Pancreas (tissue), 10 donors: ENCODE measurements around the gene RAP1GAP2. TPM values are rescaled to one million over a fixed set of nuclear protein-coding genes. Genes with fewer than 3 reads are reported as not detected.
A peak's percentile ranks its signal among the peaks of the same experiment; 100 is the strongest.

ENCODE experiments used
- ATAC-seq, 4 donors: fragments of 200-7000 bp; cut with Tn5 transposase; one replicate each; pipeline versions ENCODE4 v1.8.0 to v1.9.1; 2020; ENCODE audit warnings: mild to moderate bottlenecking in 4 of 4, moderate library complexity in 4 of 4
- DNase-seq, 6 donors: peaks; one replicate each; pipeline ENCODE4 v3.0.0-alpha.2; 2020
- FAIRE-seq: peaks from 2 replicates; lab custom pipeline; 2012; peaks lifted over from hg19 to GRCh38; lab: Jason Lieb, UNC
- H3K27ac ChIP-seq, 4 donors: fragments of 200-600 bp; sonication (generic); 1 replicate in 3 of 4; 2 replicates in 1 of 4; pipeline versions ENCODE4 v1.5.0 to v1.8.0; 2020
- H3K27me3 ChIP-seq, 4 donors: fragments of 200-600 bp; one replicate each; pipeline ENCODE4 v1.8.0; 2021
- H3K36me3 ChIP-seq, 3 donors: fragments of 200-600 bp; sonication (generic) in 1 of 3; one replicate each; pipeline versions ENCODE4 v1.5.0 to v1.8.0; 2020 to 2021
- H3K4me1 ChIP-seq, 3 donors: fragments of 200-600 bp; one replicate each; pipeline ENCODE4 v1.8.0; 2021
- H3K4me3 ChIP-seq, 4 donors: fragments of 200-600 bp; sonication (generic) in 2 of 4; one replicate each; pipeline versions ENCODE4 v1.5.0 to v1.8.0; 2020 to 2021
- H3K9me3 ChIP-seq, 4 donors: fragments of 200-600 bp; one replicate each; pipeline ENCODE4 v1.8.0; 2021
- WGBS, 2 donors: extraction: QIAGEN DNeasy Blood & Tissue Kit; methylation state at CpG; one replicate each; pipeline ENCODE4 v1.1.7; 2013; 5-methylcytosine and 5-hydroxymethylcytosine counted together
- intact Hi-C, 3 donors: fragments of 100-400 bp; cut with DNase I; formaldehyde crosslinking; loops; one replicate each; pipeline versions ENCODE4 v1.11.1 to v1.14.2; 2022
- polyA plus RNA-seq, 2 donors: library from polyadenylated mRNA; stranded (reverse); fragments of 200-250 nt; gene quantifications; one replicate each; pipeline ENCODE4 v1.2.3, GENCODE V29; 2013
- total RNA-seq, 6 donors: library from RNA; stranded (reverse); fragmentation: NEBNext Ultra II Directional in 4 of 6; extraction: Animal tissue kit (Norgen Biotek cat#: 25700) in 4 of 6; gene quantifications; one replicate each; pipeline versions ENCODE4 v1.2.1 to v1.2.4, GENCODE V29; 2021 to 2023
- TF ChIP-seq, protein P1 (sequence below), 4 donors: fragments of 200-600 bp; sonication (generic) in 3 of 4; IDR thresholded peaks; one replicate each; pipeline versions ENCODE4 v1.5.0 to v1.8.0; 2021; ENCODE audit warnings: antibody characterized with exemption in 4 of 4
- donor health status: healthy with polysubstance abuse.
- donor health status: DM: no; HTN: no; CAD: no; lungs with moderate emphysema.
- donor health status: DM: no; HTN: no; CAD: no.
- donor health status: control.
- donor health status: control.
- donor health status: Bipolar disorder and iron deficiency.
- donor health status: DM: yes; HTN: yes; CAD: no.
- donor health status: DM: no; HTN: no; CAD: no.
- donor health status: DM: no; HTN: no; CAD: no.
- donor health status: DM: yes; HTN: yes; CAD: no.

The RAP1GAP2 gene
- total and polyA plus RNA-seq, 8 donors: 29.7 to 51.2 (median 43.0) TPM

DNA sequence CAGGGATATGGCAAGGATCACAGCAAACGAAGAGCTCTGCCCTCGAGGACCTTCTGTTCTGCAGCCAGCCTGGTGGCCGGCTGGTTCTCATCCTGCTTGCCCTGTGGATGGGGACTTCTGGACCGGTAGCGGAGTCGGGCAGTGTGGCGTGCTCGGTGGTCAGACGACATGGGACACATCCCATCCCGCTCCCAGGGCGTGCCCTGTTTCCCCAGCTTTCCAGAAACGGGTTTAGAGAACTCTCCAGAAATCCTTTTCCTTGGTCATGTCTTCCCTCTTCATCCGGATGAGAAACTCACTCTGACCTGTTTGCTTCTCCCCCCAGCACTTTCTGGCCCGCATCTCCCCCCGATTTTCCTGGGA is 151.3 kb downstream of the RAP1GAP2 start:
- peak in 2 of 6 donors; percentile 0 to 33 for DNase-seq
- Histone ChIP-seq H3K27me3 (no peaks in the 10 kb centered on the region), H3K4me1 (no peaks in the 10 kb centered on the region), H3K9me3 (no peaks in the 10 kb centered on the region), H3K4me3 (no peak overlapping the region), H3K36me3 (no peaks in the 10 kb centered on the region), H3K27ac (no peak overlapping the region)
- ATAC-seq: no peak
- TF ChIP-seq, protein P1, sequence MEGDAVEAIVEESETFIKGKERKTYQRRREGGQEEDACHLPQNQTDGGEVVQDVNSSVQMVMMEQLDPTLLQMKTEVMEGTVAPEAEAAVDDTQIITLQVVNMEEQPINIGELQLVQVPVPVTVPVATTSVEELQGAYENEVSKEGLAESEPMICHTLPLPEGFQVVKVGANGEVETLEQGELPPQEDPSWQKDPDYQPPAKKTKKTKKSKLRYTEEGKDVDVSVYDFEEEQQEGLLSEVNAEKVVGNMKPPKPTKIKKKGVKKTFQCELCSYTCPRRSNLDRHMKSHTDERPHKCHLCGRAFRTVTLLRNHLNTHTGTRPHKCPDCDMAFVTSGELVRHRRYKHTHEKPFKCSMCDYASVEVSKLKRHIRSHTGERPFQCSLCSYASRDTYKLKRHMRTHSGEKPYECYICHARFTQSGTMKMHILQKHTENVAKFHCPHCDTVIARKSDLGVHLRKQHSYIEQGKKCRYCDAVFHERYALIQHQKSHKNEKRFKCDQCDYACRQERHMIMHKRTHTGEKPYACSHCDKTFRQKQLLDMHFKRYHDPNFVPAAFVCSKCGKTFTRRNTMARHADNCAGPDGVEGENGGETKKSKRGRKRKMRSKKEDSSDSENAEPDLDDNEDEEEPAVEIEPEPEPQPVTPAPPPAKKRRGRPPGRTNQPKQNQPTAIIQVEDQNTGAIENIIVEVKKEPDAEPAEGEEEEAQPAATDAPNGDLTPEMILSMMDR (IDR thresholded peaks at IDR 0.05): no peak
- WGBS, 2 donors: 87 to 88% methylated on average over 15 of the region's 15 CpGs
- intact Hi-C loops: no loop called here
- FAIRE-seq: no peak

DNA sequence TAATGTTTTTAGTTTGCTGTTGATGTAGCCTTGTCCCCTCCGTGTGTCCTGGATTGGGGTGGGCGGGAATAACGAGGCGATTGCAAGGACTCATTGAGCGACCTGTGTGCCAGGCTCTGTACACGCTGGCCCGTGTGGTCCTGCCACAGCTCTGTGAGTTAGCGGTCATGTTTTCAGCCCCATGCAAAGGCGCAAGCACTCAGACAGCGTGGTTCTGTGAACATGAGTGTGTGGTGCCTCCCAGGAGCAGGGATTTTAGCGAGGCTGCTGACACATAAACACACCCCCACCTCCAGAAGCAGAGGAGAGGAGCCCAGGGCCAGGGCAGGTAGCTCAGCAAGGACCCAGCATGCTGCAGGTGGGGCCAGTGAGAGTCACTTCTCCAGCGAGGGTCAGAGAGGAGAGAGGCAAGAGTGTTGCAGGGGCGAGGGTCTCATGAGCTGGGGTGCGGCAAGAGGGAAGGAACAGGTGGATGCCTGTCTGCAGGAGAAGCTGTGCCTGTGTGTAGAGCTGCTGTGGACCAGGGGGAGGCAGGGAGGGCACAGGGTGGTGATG is 151.8 kb downstream of the RAP1GAP2 start:
- DNase-seq: peak in 2 of 6 donors; percentile 2 to 33

DNA sequence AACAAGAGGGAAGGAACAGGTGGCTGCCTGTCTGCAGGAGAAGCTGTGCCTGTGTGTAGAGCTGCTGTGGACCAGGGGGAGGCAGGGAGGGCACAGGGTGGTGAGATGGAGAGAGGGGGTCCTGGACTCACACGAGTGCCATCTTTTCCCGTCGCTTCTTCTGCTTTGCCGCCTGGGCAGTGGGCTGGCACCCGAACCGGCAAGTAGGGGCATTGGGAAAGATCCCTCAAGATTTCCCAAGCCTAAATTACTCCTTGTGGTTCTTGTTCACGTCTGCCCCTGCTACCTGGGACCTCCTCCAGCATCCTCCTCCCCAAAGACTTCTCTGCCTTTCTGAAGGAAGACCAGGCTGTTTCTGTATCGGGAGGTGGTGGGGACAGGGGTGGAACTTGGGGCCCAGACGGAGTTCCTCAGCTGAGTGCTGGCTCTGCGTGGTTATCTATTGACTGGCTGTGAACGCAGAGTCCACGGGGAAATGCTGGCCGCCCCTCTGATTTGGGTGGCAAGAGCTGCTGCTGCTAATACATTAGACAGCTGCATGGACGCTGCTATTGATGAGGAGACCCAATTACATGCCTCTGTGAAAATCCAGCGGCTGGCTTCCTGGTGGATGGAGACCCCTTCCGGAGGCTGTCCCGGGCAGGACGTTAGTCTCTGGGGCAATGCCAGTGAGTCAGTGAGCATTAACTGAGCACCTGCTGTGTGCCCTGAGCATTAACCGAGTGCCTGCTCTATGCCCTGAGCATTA is 152.7 kb downstream of the RAP1GAP2 start:
- Histone ChIP-seq H3K27ac (no peak overlapping the region), H3K4me1 (no peaks in the 10 kb centered on the region), H3K4me3 (no peak overlapping the region), H3K36me3 (no peaks in the 10 kb centered on the region), H3K27me3 (no peaks in the 10 kb centered on the region), H3K9me3 (no peaks in the 10 kb centered on the region)
- no peak for ATAC-seq
- WGBS, 2 donors: 80 to 82% methylated on average over 18 to 19 of the region's 19 CpGs
- intact Hi-C loops: no loop called here
- peak in 3 of 6 donors; percentile 1 to 44 (median 5) for DNase-seq
- no peak for FAIRE-seq
- TF ChIP-seq, protein P1 (IDR thresholded peaks at IDR 0.05): no peak

More for the DNA sequence above, 151.8 kb downstream of the RAP1GAP2 start:
- Histone ChIP-seq H3K4me3 (no peak overlapping the region), H3K4me1 (no peaks in the 10 kb centered on the region), H3K36me3 (no peaks in the 10 kb centered on the region), H3K9me3 (no peaks in the 10 kb centered on the region), H3K27ac (no peak overlapping the region), H3K27me3 (no peaks in the 10 kb centered on the region)
- WGBS, 2 donors: 84% methylated on average over 14 of the region's 14 CpGs
- no peak for FAIRE-seq
- TF ChIP-seq, protein P1 (IDR thresholded peaks at IDR 0.05): no peak
- peak in 1 of 4 donors; percentile 24 for ATAC-seq
- intact Hi-C loops: no loop called here

DNA sequence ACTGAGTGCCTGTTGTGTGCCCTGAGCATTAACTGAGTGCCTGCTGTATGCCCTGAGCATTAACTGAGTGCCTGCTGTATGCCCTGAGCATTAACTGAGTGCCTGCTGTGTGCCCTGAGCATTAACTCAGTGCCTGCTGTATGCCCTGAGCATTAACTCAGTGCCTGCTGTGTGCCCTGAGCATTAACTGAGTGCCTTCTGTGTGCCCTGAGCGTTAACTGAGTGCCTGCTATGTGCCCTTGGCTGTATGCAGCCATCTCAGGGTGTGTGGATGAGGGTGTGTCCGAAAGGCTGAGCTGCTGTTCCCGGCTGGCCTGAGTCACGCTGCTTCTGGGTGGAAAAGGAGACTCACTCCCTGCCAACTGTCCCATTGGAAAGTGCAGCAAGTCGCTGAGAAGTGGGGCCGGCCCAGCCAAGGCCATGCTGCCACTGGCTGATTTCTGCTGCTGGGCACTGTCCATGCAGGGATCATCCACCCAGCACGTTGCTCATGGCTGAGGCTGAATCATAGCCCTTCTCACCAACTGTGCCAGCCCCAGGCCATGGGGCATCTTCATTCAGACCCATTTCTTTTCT is 153.3 kb downstream of the RAP1GAP2 start:
- FAIRE-seq (no peak), DNase-seq (peak in 5 of 6 donors; percentile 13 to 80 (median 33)), ATAC-seq (peak; percentile 42 to 81 (median 72))
- no peaks in the 10 kb centered on the region for H3K36me3 ChIP-seq
- no peaks in the 10 kb centered on the region for H3K4me1 ChIP-seq
- WGBS, 2 donors: 71 to 73% methylated on average over 7 of the region's 7 CpGs
- H3K9me3 ChIP-seq: no peaks in the 10 kb centered on the region
- no peak overlapping the region for H3K4me3 ChIP-seq
- no peak overlapping the region for H3K27ac ChIP-seq
- intact Hi-C loops: no loop called here
- H3K27me3 ChIP-seq: no peaks in the 10 kb centered on the region
- TF ChIP-seq, protein P1 (IDR thresholded peaks at IDR 0.05): no peak
